Jurkat, Clone E6-1 (cell line): ENCODE results near the gene RPL29. TPM values are rescaled to one million over a fixed set of nuclear protein-coding genes. Genes with fewer than 3 reads are reported as not detected.
A peak's percentile ranks its signal among the peaks of the same experiment; 100 is the strongest.
"Not testable (repeated sequence)": the region's sequence is repeated elsewhere in the genome, so short reads cannot be mapped to it uniquely, and the experiment has no call there.

Source experiments
- DNase-seq: peaks from one replicate; pipeline ENCODE4 v3.0.0-alpha.2; 2011; ENCODE audit warnings: low read depth, low spot score
- H3K4me3 ChIP-seq: 2 replicates; pipeline ENCODE4 v1.5.1; 2011; ENCODE audit warnings: mild to moderate bottlenecking, low read length, control low read depth, moderate library complexity
- polyA plus RNA-seq: library from polyadenylated mRNA; unstranded; fragments of >200 nt; gene quantifications from one replicate; pipeline ENCODE4 v1.2.1, GENCODE V29; 2012; ENCODE audit warnings: missing spikeins; ENCODE audit not compliant: insufficient read length, insufficient read depth

RPL29 gene
- polyA plus RNA-seq: 2,117 TPM

GRCh38 chr3:51995346-51996163 lies at the start of gene RPL29:
Gene RPL29, minus strand, starts transcription at chr3:51995895. Its CDS starts 434 bp downstream, at chr3:51995461.
- DNase-seq: peak; percentile 96
- H3K4me3 ChIP-seq: peak within 1 kb of the TSS; percentile 84

- DNase-seq: no peak
- no peak overlapping the region for H3K4me3 ChIP-seq
These were observed 49.3 kb upstream of the RPL29 start for GRCh38 chr3:52044869-52045619.

- H3K4me3 ChIP-seq: no peak overlapping the region
- no peak for DNase-seq
These were observed 48.1 kb upstream of the RPL29 start for GRCh38 chr3:52043750-52044149.

- not testable (repeated sequence) for H3K4me3 ChIP-seq, DNase-seq
These were observed 47.3 kb upstream of the RPL29 start for GRCh38 chr3:52043039-52043438.

- H3K4me3 ChIP-seq: no peak overlapping the region
- no peak for DNase-seq
These were observed 45.5 kb upstream of the RPL29 start for GRCh38 chr3:52041118-52041731.

GRCh38 chr3:52040600-52040999 lies 44.9 kb upstream of the RPL29 start:
- no peak for DNase-seq

GRCh38 chr3:52039846-52040245 lies 44.2 kb upstream of the RPL29 start:
- no peak for DNase-seq
- H3K4me3 ChIP-seq: no peak overlapping the region

More at GRCh38 chr3:52040600-52040999, 44.9 kb upstream of the RPL29 start:
- no peak overlapping the region for H3K4me3 ChIP-seq

GRCh38 chr3:52039426-52039825 lies 43.7 kb upstream of the RPL29 start:
- no peak overlapping the region for H3K4me3 ChIP-seq
- no peak for DNase-seq

GRCh38 chr3:52038227-52038626 lies 42.5 kb upstream of the RPL29 start:
- DNase-seq: no peak

GRCh38 chr3:52037291-52037690 lies 41.6 kb upstream of the RPL29 start:
- no peak overlapping the region for H3K4me3 ChIP-seq
- DNase-seq: no peak

More at GRCh38 chr3:52038227-52038626, 42.5 kb upstream of the RPL29 start:
- no peak overlapping the region for H3K4me3 ChIP-seq

- H3K4me3 ChIP-seq: no peak overlapping the region
- no peak for DNase-seq
These were observed 41.1 kb upstream of the RPL29 start for GRCh38 chr3:52036829-52037228.

- DNase-seq: no peak
- H3K4me3 ChIP-seq: no peak overlapping the region
These were observed 40.6 kb upstream of the RPL29 start for GRCh38 chr3:52036222-52036694.

- DNase-seq: no peak
- no peak overlapping the region for H3K4me3 ChIP-seq
These were observed 39.0 kb upstream of the RPL29 start for GRCh38 chr3:52034651-52035050.

GRCh38 chr3:52034212-52034611 lies 38.5 kb upstream of the RPL29 start:
- no peak for DNase-seq
- no peak overlapping the region for H3K4me3 ChIP-seq

- DNase-seq, H3K4me3 ChIP-seq: not testable (repeated sequence)
These were observed 38.1 kb upstream of the RPL29 start for GRCh38 chr3:52033748-52034147.

- no peak for DNase-seq
These were observed 37.2 kb upstream of the RPL29 start for GRCh38 chr3:52032702-52033408.

GRCh38 chr3:52031896-52032295 lies 36.2 kb upstream of the RPL29 start:
- no peak overlapping the region for H3K4me3 ChIP-seq
- no peak for DNase-seq

More at GRCh38 chr3:52032702-52033408, 37.2 kb upstream of the RPL29 start:
- no peak overlapping the region for H3K4me3 ChIP-seq

- H3K4me3 ChIP-seq: no peak overlapping the region
These were observed 35.1 kb upstream of the RPL29 start for GRCh38 chr3:52030714-52031310.

GRCh38 chr3:52029535-52029934 lies 33.8 kb upstream of the RPL29 start:
- no peak overlapping the region for H3K4me3 ChIP-seq
- DNase-seq: no peak

More at GRCh38 chr3:52030714-52031310, 35.1 kb upstream of the RPL29 start:
- DNase-seq: no peak
